SIG-M5 treated with dmso at 0.1 percent for 504 hours (cell line): Measurements from ENCODE around the gene MRI1.
"Not testable (repeated sequence)": the region's sequence is repeated elsewhere in the genome, so short reads cannot be mapped to it uniquely, and the experiment has no call there.

ENCODE experiments used
- DNase-seq: peaks from one replicate; lab custom pipeline; 2025; ENCODE audit not compliant: unreplicated experiment; lab: John Stamatoyannopoulos, UW

Gene MRI1

DNA sequence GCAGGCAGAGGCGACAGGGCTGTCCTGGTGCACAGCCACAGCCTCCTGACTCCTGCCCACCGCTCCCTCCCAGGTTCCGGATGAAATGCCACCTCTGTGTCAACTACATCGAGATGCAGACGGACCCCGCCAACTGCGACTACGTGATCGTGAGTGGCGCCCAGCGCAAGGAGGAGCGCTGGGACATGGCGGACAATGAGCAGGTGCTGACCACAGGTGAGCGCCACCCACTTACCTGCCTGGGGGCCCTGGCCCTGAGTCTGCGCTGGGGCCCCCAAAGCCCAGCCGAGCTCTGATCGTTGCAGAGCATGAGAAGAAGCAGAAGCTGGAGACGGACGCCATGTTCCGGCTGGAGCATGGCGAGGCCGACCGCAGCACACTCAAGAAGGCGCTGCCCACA lies 5.5 kb upstream of the MRI1 start:
- no peak for DNase-seq

GRCh38 chr19:13761423-13761822 lies 2.9 kb upstream of the MRI1 start:
- DNase-seq = no peak

DNA sequence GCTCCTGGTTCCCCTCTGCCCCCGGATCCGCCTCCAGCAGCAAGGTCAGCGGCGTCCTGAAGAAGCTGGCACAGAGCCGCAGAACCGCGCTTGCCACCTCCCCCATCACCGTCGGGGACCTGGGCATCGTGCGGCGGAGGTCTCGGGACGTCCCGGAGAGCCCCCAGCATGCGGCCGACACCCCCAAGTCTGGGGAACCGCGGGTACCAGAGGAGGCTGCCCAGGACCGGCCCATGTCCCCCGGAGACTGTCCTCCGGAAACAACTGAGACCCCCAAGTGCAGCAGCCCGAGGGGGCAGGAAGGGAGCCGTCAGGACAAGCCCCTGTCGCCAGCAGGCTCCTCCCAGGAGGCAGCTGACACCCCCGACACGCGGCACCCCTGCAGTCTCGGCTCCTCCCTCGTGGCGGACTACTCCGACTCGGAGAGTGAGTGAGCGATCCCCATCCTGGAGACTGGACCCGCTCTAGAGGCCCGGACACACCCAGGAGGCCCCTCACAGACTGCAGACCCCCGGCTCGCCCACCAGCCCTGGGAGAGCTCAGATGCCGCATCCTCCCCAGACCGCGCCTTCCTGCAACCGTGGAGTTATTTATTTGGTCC lies 1.6 kb upstream of the MRI1 start:
- DNase-seq = no peak

DNA sequence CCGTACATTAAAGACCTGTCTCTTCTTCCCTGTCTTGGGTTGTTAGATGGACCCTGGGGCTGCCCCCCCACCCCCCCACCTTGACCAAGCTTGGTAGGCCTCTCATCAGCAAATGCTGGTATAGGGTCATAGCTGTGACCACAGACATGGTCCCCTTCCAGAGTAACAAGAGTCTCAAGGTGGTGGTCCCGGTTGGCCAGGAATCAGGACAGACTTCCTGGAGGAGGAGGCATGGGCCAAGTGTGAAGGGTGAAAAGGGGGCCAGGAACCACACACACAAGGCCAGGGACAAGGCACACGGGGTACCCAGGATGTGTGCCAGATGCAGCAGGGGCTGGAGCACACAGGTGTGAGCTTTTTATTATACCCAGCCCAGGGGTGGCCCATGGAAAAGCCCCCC lies 1.1 kb upstream of the MRI1 start:
- no peak for DNase-seq

GRCh38 chr19:13764821-13765394 lies 586 bp downstream of the MRI1 start:
- DNase-seq = no peak

DNA sequence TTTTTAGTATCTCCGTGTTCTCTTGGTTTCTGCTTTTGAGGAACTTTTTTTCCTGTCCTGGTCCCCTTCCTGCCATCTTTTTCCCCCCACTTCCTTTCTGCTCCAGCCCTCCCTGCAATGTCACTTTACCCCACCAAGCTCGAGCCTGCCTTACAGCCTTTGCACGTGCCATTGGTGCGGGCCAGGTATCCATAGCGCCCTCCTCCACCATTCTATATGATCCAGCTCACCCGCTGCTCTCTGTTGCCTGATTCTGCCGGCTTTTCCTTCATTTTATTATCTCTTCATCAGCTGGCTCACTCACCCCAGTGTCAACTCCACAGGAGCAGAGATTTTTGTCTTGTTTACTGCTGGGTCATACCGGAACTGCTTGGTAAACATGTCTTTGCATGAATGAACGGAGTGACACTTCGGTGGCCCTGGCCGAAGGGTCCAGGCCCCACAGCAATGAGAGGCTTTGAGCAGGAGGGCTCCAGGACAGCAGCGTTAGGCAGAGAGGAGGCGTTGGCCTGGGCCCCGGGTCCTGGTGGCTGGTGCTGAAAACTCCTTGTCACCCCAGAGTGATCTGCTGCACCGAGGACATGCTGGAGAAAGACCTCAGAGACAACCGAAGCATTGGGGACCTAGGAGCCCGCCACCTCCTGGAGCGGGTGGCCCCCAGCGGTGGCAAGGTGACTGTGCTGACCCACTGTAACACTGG lies 1.2 kb downstream of the MRI1 start:
- peak; percentile 14 for DNase-seq

DNA sequence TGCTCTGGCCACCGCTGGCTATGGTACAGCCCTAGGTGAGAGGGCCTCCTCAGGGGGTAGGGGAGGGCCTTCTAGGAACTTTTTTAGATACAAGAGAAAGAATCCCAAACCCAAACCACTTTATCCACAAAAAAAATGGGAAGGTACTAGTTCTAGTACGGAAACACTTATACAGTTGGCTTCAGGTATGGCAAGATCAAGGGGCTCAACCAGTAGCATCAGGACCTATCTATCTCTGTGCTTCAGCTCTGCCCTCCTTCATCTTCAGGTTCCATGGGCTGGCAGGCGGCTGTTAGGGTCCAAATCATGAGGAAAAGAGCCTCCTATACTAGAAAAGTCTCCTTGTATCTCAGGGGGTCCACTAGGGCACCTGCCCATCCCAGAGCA lies 1.8 kb downstream of the MRI1 start:
- no peak for DNase-seq

- DNase-seq = no peak
These were observed 4.2 kb downstream of the MRI1 start for GRCh38 chr19:13768510-13768909.

DNA sequence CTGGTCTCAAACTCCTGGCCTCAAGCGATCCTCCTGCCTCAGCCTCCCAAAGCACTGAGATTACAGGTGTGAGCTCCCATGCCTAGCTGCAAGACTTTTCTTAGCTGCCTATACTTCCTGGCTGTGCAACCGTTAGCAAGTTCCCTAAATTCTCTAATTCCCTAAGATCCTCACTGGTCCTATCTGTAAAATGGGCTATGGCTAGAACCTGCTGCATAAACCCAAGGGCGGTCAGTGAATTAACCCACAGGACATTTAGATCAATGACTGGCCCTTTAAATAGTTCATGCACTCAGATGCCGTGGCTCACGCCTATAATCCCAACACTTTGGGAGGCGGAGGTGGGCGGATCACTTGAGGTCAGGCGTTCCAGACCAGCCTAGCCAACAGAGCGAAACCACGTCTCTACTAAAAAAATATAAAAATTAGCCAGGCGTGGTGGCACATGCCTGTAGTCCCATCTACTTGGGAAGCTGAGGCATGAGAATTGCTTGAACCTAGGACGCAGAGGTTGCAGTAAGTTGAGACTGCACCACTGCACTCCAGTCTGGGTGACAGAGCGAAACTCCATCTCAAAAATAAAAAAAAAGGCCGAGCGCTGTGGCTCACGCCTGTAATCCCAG lies 5.8 kb downstream of the MRI1 start:
- DNase-seq = no peak

DNA sequence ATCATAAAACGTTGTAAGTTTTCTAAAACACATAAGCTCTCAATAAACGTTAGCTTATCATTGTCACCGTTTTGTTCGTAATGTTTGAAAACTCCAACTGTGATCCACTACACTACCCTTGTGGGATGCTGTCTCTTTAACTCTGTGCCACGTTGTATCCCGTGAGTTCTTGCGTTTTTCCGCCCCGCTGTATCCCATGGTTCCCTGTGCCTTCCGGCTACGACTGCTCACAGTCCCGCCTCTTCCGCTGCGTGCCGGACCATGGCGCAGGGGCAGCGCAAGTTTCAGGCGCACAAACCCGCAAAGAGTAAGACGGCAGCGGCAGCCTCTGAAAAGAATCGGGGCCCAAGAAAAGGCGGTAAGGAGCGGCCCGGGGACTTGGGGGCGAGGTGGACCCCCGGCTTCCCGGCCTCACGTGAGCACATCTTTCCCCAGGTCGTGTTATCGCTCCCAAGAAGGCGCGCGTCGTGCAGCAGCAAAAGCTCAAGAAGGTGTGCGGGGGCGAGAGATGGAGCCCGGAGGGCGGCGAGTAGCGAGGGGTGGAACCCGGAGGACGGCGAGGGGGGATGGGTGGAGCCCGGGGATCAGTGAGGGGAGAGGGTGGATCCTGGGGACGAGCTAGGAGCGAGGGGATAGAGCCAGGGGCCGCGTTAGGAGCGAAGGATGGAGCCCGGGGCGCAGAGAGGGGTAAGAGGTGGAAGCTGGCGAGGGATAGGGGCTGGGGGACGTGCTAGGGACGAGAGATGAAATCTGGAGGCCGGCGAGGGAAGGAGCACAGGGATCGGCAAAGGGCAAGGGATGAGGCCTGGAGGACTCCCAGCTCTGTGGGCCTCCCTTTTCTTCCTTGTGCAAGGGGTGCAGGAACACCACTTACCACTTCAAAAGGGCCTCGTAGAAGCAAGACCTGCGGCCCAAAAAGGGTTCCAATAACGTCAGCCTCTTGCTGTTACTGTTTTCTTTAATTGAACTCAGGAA lies 10.2 kb downstream of the MRI1 start, which contains the start of gene C19orf53:
Gene C19orf53, plus strand, starts transcription at position 240 of the 975 bp plus-strand sequence. Its CDS starts 22 bp downstream, at position 262.
- DNase-seq = peak; percentile 93

DNA sequence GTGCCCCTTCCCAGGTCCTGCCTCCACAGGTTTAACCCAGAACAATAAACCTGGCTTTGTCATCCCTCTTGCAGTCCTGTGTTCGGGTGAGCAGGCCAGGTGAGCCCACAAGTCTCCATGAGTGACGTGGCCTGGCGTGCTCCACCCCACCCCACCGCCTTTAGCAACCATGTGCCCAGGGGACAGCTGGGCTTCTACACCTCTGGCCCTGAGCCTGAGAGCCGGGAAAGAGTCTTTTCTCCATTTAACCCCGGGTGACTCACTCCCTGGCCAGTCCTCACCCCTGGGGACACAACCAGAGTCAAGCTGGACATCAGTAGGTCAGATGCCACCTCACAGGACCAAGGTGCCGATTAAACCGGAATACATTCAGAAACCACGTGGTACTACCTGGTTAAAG lies 14.1 kb downstream of the MRI1 start:
- DNase-seq = no peak

DNA sequence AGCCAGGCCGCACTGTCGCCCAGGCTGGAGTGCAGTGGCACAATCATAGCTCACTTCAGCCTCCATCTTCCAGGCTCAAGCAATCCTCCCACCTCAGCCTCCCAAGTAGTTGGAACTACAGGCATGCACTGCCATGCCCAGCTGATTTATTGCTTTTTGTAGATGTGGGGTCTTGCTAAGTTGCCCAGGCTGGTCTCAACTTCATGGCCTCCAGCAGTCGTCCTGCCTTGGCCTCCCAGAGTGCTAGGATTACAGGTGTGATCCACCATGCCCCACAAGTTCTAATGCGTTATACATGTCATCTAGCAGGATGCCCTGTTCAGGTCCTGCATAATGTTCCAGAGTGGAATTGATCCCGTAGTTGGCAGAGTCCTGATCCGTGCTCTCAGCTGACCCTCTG lies 14.5 kb downstream of the MRI1 start:
- no peak for DNase-seq

GRCh38 chr19:13779794-13780193 lies 15.5 kb downstream of the MRI1 start:
- not testable (repeated sequence) for DNase-seq

GRCh38 chr19:13781547-13781946 lies 17.2 kb downstream of the MRI1 start:
- DNase-seq = no peak

- DNase-seq = no peak
These were observed 18.2 kb downstream of the MRI1 start for GRCh38 chr19:13782537-13782936.

GRCh38 chr19:13783565-13784500 lies 19.5 kb downstream of the MRI1 start:
- no peak for DNase-seq

GRCh38 chr19:13784731-13785452 lies 20.6 kb downstream of the MRI1 start:
- peak; percentile 16 for DNase-seq

DNA sequence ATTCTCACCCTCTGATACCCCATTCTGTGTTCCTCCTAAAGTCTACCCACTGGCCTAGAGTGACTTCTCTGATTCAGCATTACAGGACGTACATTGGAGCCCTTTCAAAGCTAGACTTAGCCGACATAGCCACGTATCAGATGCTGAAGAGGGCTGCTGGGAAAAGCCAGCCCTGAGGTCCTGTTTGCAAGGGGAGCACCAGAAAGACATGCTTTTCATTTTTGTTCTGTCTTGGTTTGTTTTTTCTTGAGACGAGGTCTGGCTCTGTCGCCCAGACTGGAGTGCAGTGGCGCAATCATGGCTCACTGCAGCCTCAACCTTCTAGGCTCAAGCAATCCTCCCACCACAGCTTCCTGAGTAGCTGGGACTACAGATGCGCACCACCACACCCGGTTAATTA lies 24.7 kb downstream of the MRI1 start:
- DNase-seq = peak; percentile 58

DNA sequence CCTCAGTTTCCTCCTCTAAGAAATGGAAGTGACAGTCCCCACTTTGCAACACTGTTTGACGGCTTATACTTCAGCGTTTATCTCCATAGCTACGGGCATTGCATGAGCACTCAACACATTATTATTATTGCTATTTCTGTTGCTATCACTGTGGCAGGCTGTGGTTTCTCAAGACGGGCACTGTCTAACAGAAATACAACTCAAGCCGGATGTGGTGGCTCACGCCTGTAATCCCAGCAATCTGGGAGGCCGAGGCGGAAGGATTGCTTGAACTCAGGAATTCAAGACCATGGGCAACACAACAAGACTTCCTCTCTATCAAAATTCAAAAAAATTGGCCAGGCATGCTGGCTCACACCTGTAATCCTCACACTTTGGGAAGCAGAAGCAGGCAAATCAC lies 26.0 kb downstream of the MRI1 start:
- peak; percentile 94 for DNase-seq
